Inferior parietal cortex (tissue), 1 donor: Measurements from ENCODE around the gene DGCR8.

Experiments used
- DNase-seq: peaks from one replicate; pipeline ENCODE4 v3.0.0-alpha.2; 2016; ENCODE audit errors: extremely low spot score

DGCR8 gene

GRCh38 chr22:20109411-20110358 lies 29.6 kb downstream of the DGCR8 start:
- DNase-seq, result no peak

- DNase-seq, result no peak
These were observed 30.4 kb downstream of the DGCR8 start for GRCh38 chr22:20110359-20110985.

- DNase-seq, result no peak
These were observed 31.1 kb downstream of the DGCR8 start for GRCh38 chr22:20111045-20111688.

GRCh38 chr22:20111689-20112622 lies 31.9 kb downstream of the DGCR8 start:
- DNase-seq, result no peak

GRCh38 chr22:20112623-20113511 lies 32.8 kb downstream of the DGCR8 start:
- DNase-seq, result no peak

GRCh38 chr22:20113551-20114310 lies 33.7 kb downstream of the DGCR8 start:
- DNase-seq, result no peak

GRCh38 chr22:20114506-20115475 lies 34.8 kb downstream of the DGCR8 start:
- DNase-seq, result no peak

- no peak for DNase-seq
These were observed 35.8 kb downstream of the DGCR8 start, which contains the start of gene RANBP1 for GRCh38 chr22:20115691-20116375. Gene RANBP1 (plus strand): TSS chr22:20116104. CDS start chr22:20116185, 81 bp downstream.

- no peak for DNase-seq
These were observed 36.4 kb downstream of the DGCR8 start for GRCh38 chr22:20116376-20116950.

GRCh38 chr22:20116951-20117632 lies 37.1 kb downstream of the DGCR8 start, which contains the start of gene TRMT2A:
Gene TRMT2A (minus strand): TSS chr22:20117226. CDS start chr22:20116906, 320 bp downstream.
- DNase-seq, result peak; percentile 100

GRCh38 chr22:20117633-20118299 lies 37.7 kb downstream of the DGCR8 start:
- DNase-seq, result no peak

GRCh38 chr22:20118300-20119020 lies 38.4 kb downstream of the DGCR8 start:
- no peak for DNase-seq

- DNase-seq, result no peak
These were observed 41.9 kb downstream of the DGCR8 start for GRCh38 chr22:20121856-20122415.

- DNase-seq, result no peak
These were observed 43.5 kb downstream of the DGCR8 start for GRCh38 chr22:20123366-20124082.
